Central memory CD4-positive, alpha-beta T cell (primary cell): ENCODE data around the gene LRRC57.

Experiments
- DNase-seq: peaks from one replicate; pipeline ENCODE4 v3.0.0; 2022

Gene LRRC57

GRCh38 chr15:42549741-42550392, 1.3 kb upstream of the LRRC57 start:
- DNase-seq: no peak

- no peak for DNase-seq
Observed at GRCh38 chr15:42549032-42549491, 469 bp upstream of the LRRC57 start.

- DNase-seq: no peak
Observed at GRCh38 chr15:42547918-42548248, 710 bp downstream of the LRRC57 start.

- no peak for DNase-seq
Observed at GRCh38 chr15:42544853-42545629, 3.6 kb downstream of the LRRC57 start.

- no peak for DNase-seq
Observed at GRCh38 chr15:42533246-42533645, 15.3 kb downstream of the LRRC57 start.

- DNase-seq: no peak
Observed at GRCh38 chr15:42528970-42529369, 19.6 kb downstream of the LRRC57 start.

- DNase-seq: no peak
Observed at GRCh38 chr15:42523331-42523730, 25.3 kb downstream of the LRRC57 start.

- no peak for DNase-seq
Observed at GRCh38 chr15:42511007-42511391, 37.6 kb downstream of the LRRC57 start.

GRCh38 chr15:42510258-42511006, 38.2 kb downstream of the LRRC57 start:
- DNase-seq: no peak

GRCh38 chr15:42508263-42508690, 40.3 kb downstream of the LRRC57 start:
- DNase-seq: no peak

GRCh38 chr15:42507514-42507913, 41.1 kb downstream of the LRRC57 start:
- no peak for DNase-seq

GRCh38 chr15:42504631-42505030, 44.0 kb downstream of the LRRC57 start:
- DNase-seq: no peak

GRCh38 chr15:42503825-42504224, 44.8 kb downstream of the LRRC57 start:
- DNase-seq: no peak

- DNase-seq: no peak
Observed at GRCh38 chr15:42502477-42502876, 46.1 kb downstream of the LRRC57 start.

GRCh38 chr15:42499858-42500609, 48.6 kb downstream of the LRRC57 start:
- DNase-seq: no peak

- no peak for DNase-seq
Observed at GRCh38 chr15:42498212-42499068, 50.2 kb downstream of the LRRC57 start.

- peak; percentile 81 for DNase-seq
Observed at GRCh38 chr15:42495361-42496212, 53.0 kb downstream of the LRRC57 start, which contains the start of gene SNAP23. SNAP23 (plus strand) TSS chr15:42495634; CDS start chr15:42511847, 16,213 bp downstream.

GRCh38 chr15:42494998-42495360, 53.6 kb downstream of the LRRC57 start:
- DNase-seq: no peak

GRCh38 chr15:42493679-42494078, 54.9 kb downstream of the LRRC57 start:
- DNase-seq: no peak

- DNase-seq: no peak
Observed at GRCh38 chr15:42491539-42492225, 56.9 kb downstream of the LRRC57 start.
